Measurements from ENCODE around the gene CWC22.

CWC22 gene

GRCh38 chr2:180040146-180040925, 33.2 kb upstream of the CWC22 start:
- no peak overlapping the region for H3K4me3 ChIP-seq (replicated peaks; ENCODE audit: low read depth, low read length)
- DNase-seq (ENCODE audit: extremely low read depth, low read depth) = peak; percentile 88
- TF ChIP-seq CTCF (IDR thresholded peaks at IDR 0.05; ENCODE audit: low read depth, low read length, missing control alignments) = no peak

- H3K4me3 ChIP-seq (replicated peaks; ENCODE audit: low read depth, low read length) = no peak overlapping the region
- no peak for DNase-seq (ENCODE audit: extremely low read depth, low read depth)
Observed at GRCh38 chr2:180038997-180039396, 31.9 kb upstream of the CWC22 start.

GRCh38 chr2:180033993-180034894, 27.1 kb upstream of the CWC22 start:
- H3K4me3 ChIP-seq (replicated peaks; ENCODE audit: low read depth, low read length) = no peak overlapping the region
- peak; percentile 75 for DNase-seq (ENCODE audit: extremely low read depth, low read depth)
- TF ChIP-seq CTCF (IDR thresholded peaks at IDR 0.05; ENCODE audit: low read depth, low read length, missing control alignments) = no peak

More at GRCh38 chr2:180038997-180039396, 31.9 kb upstream of the CWC22 start:
- no peak for TF ChIP-seq CTCF (IDR thresholded peaks at IDR 0.05; ENCODE audit: low read depth, low read length, missing control alignments)

- no peak for DNase-seq (ENCODE audit: extremely low read depth, low read depth)
- H3K4me3 ChIP-seq (replicated peaks; ENCODE audit: low read depth, low read length) = no peak overlapping the region
- no peak for TF ChIP-seq CTCF (IDR thresholded peaks at IDR 0.05; ENCODE audit: low read depth, low read length, missing control alignments)
Observed at GRCh38 chr2:180029575-180029974, 22.5 kb upstream of the CWC22 start.

GRCh38 chr2:180021850-180022249, 14.8 kb upstream of the CWC22 start:
- no peak overlapping the region for H3K4me3 ChIP-seq (replicated peaks; ENCODE audit: low read depth, low read length)
- no peak for DNase-seq (ENCODE audit: extremely low read depth, low read depth)
- TF ChIP-seq CTCF (IDR thresholded peaks at IDR 0.05; ENCODE audit: low read depth, low read length, missing control alignments) = no peak

- no peak for TF ChIP-seq CTCF (IDR thresholded peaks at IDR 0.05; ENCODE audit: low read depth, low read length, missing control alignments)
- no peak for DNase-seq (ENCODE audit: extremely low read depth, low read depth)
- H3K4me3 ChIP-seq (replicated peaks; ENCODE audit: low read depth, low read length) = no peak overlapping the region
Observed at GRCh38 chr2:180017784-180018183, 10.7 kb upstream of the CWC22 start.
